ENCODE results near the gene ERBB4. TPM values are rescaled to one million over a fixed set of nuclear protein-coding genes. Genes with fewer than 3 reads are reported as not detected.

The ERBB4 gene
- total RNA-seq, 1 donor from 2014 or later, result 2.8 TPM

- Mint-ChIP-seq H3K27me3 (ENCODE audit: unreplicated experiment) (peaks cover 3% of the 10 kb centered on the region), H3K4me3 (ENCODE audit: unreplicated experiment) (no peak overlapping the region), H3K4me1 (ENCODE audit: unreplicated experiment) (no peaks in the 10 kb centered on the region), H3K27ac (ENCODE audit: unreplicated experiment) (no peak overlapping the region), H3K9me3 (ENCODE audit: unreplicated experiment) (no peaks in the 10 kb centered on the region), H3K36me3 (ENCODE audit: unreplicated experiment) (no peaks in the 10 kb centered on the region)
- TF ChIP-seq CTCF (IDR thresholded peaks at IDR 0.05), result no peak
- DNase-seq (ENCODE audit: extremely low spot score, unreplicated experiment), result no peak
Measured at GRCh38 chr2:211358504-211358903, 1180.1 kb downstream of the ERBB4 start.

DNA sequence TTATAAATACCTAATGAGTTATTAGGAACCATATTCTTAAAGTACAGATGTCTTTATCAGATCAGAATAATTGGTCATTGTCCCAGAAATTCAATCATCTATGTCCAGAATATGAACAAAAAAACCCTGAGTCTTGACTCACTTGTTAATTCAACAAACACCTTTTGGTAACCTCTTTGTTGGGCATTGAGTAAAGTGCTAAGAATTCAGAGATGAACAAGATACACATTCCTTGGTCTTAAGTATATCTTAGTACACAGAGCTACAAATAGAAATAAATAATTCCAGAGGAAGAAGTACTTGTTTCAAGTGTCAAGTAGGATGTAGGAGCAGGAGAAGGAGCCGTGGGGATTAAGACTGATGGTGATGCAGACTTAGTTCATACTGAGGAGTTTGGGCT lies 1184.1 kb downstream of the ERBB4 start:
- H3K27ac Mint-ChIP-seq (ENCODE audit: unreplicated experiment), result no peak overlapping the region
- DNase-seq (ENCODE audit: extremely low spot score, unreplicated experiment), result no peak
- no peaks in the 10 kb centered on the region for H3K9me3 Mint-ChIP-seq (ENCODE audit: unreplicated experiment)
- TF ChIP-seq CTCF (IDR thresholded peaks at IDR 0.05), result no peak
- no peak overlapping the region for H3K4me3 Mint-ChIP-seq (ENCODE audit: unreplicated experiment)
- no peaks in the 10 kb centered on the region for H3K27me3 Mint-ChIP-seq (ENCODE audit: unreplicated experiment)
- H3K4me1 Mint-ChIP-seq (ENCODE audit: unreplicated experiment), result no peaks in the 10 kb centered on the region
- H3K36me3 Mint-ChIP-seq (ENCODE audit: unreplicated experiment), result no peaks in the 10 kb centered on the region

DNA sequence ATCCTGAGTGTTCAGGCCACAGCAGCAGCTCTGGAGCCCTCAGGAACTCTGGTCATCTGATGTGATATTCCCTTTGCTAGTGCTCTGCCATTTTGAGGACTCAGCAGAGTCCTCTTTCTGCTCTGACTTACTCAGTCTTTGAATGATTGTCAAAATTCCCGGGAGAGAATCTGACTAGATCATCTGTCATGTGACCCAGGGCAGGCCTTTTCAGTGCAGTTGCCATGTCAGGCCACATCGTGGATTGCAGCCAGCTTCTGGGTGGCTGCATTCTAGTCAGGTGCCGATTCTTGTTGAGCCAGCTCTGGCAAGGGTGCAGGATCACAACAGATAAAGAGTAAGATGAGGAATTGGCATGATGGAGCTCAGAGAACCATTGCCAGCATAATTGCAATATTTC lies 1186.6 kb downstream of the ERBB4 start:
- Mint-ChIP-seq H3K4me1 (ENCODE audit: unreplicated experiment) (no peaks in the 10 kb centered on the region), H3K27ac (ENCODE audit: unreplicated experiment) (no peak overlapping the region)
- DNase-seq (ENCODE audit: extremely low spot score, unreplicated experiment), result no peak

GRCh38 chr2:211349031-211349430 lies 1189.6 kb downstream of the ERBB4 start:
- Mint-ChIP-seq H3K27me3 (ENCODE audit: unreplicated experiment) (no peaks in the 10 kb centered on the region), H3K4me3 (ENCODE audit: unreplicated experiment) (no peak overlapping the region), H3K27ac (ENCODE audit: unreplicated experiment) (no peak overlapping the region), H3K36me3 (ENCODE audit: unreplicated experiment) (no peaks in the 10 kb centered on the region), H3K4me1 (ENCODE audit: unreplicated experiment) (no peaks in the 10 kb centered on the region), H3K9me3 (ENCODE audit: unreplicated experiment) (peaks cover 3% of the 10 kb centered on the region)
- DNase-seq (ENCODE audit: extremely low spot score, unreplicated experiment), result no peak
- TF ChIP-seq CTCF (IDR thresholded peaks at IDR 0.05), result no peak

More for the DNA sequence above, 1186.6 kb downstream of the ERBB4 start:
- TF ChIP-seq CTCF (IDR thresholded peaks at IDR 0.05), result no peak
- Mint-ChIP-seq H3K4me3 (ENCODE audit: unreplicated experiment) (no peak overlapping the region), H3K27me3 (ENCODE audit: unreplicated experiment) (no peaks in the 10 kb centered on the region), H3K9me3 (ENCODE audit: unreplicated experiment) (no peaks in the 10 kb centered on the region), H3K36me3 (ENCODE audit: unreplicated experiment) (no peaks in the 10 kb centered on the region)

DNA sequence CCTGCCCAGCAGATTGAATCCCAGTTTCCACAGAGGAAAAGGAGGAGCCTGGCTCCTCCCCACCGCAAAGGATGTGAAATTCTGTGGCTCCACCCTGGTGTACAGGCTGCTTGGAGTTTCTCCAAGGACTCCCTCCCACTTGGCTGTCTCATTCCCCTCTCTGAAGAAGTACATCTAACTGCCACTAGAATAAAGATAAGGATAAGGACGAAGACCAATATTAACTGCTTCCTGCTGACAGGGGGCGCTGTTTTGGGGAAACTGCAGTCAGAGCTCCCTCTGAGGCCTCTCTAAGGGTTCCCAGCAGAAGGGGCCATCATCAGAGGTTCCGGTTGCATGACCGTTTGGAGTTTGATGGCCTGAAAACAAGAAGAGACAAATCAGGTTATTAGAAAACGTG lies 1191.3 kb downstream of the ERBB4 start:
- no peak overlapping the region for H3K4me3 Mint-ChIP-seq (ENCODE audit: unreplicated experiment)
- no peak for TF ChIP-seq CTCF (IDR thresholded peaks at IDR 0.05)
- H3K36me3 Mint-ChIP-seq (ENCODE audit: unreplicated experiment), result no peaks in the 10 kb centered on the region
- H3K9me3 Mint-ChIP-seq (ENCODE audit: unreplicated experiment), result peaks cover 3% of the 10 kb centered on the region
- H3K27ac Mint-ChIP-seq (ENCODE audit: unreplicated experiment), result no peak overlapping the region
- H3K4me1 Mint-ChIP-seq (ENCODE audit: unreplicated experiment), result no peaks in the 10 kb centered on the region
- no peaks in the 10 kb centered on the region for H3K27me3 Mint-ChIP-seq (ENCODE audit: unreplicated experiment)
- DNase-seq (ENCODE audit: extremely low spot score, unreplicated experiment), result no peak
